Measurements from ENCODE around the gene CLDND2. TPM values are rescaled to one million over a fixed set of nuclear protein-coding genes. Genes with fewer than 3 reads are reported as not detected.
A peak's percentile ranks its signal among the peaks of the same experiment; 100 is the strongest.

The CLDND2 gene
- total RNA-seq, 2 experiments from 2014 or later, result 1.9 TPM; not detected in 1

DNA sequence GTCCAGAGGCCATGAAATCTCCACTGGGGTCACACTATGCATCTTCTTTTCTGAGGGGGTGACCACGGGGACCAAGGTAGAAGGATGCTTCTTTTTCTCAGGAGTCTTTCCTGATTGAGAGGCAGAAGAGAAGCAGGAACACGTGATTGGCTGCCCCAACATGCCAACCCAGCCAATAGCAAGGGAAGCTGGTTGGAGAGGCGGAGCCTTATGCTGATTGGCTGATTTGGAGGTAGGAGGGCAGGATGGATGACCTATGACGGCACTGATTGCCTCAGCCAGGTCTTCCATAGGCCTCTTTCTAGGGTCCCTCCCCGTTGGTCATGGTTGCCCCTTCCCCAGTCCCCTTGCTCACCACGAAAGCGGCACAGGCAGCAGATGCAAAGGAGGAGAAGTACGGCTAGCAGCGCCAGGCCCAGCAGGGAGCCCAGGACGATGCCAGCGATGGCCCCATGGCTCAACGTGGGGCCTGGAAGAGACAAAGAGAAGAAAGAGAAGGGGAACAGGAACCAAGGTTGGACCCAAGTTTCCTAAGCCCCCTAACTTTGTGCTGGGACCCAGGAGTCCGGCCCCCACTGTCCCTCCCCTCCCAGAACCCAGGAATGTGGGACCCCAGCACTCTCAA lies 34.9 kb downstream of the CLDND2 start:
- Histone ChIP-seq H4K20me1 (ENCODE audit: insufficient read depth, low read length) (no peaks in the 10 kb centered on the region), H3K4me1 (ENCODE audit: insufficient read depth, low read length, poor library complexity, severe bottlenecking) (peaks cover 4% of the 10 kb centered on the region), H3K4me2 (ENCODE audit: low read length) (no peak overlapping the region), H3K9me3 (ENCODE audit: low read length) (no peaks in the 10 kb centered on the region), H3K9me2 (ENCODE audit: insufficient read depth, low read length) (no peaks in the 10 kb centered on the region), H2AFZ (ENCODE audit: low read length) (peak overlapping the region; percentile 51; the same call in 1 of the 2 replicates), H3K27ac (ENCODE audit: low read depth, low read length, poor library complexity, severe bottlenecking) (no peak overlapping the region), H3K79me2 (ENCODE audit: insufficient read depth, low read depth, low read length) (no peaks in the 10 kb centered on the region), H3K36me3 (ENCODE audit: insufficient read depth, low read length) (no peaks in the 10 kb centered on the region), H3K4me3 (ENCODE audit: low read depth, low read length, poor library complexity, severe bottlenecking) (no peak overlapping the region)
- CTCF ChIA-PET (ENCODE audit: unreplicated experiment), result no interaction called here
- DNase-seq (ENCODE audit: low spot score), result peak; percentile 45
- BruUV-seq (replicated peaks), result no TSS peak
- TF ChIP-seq, protein P1, sequence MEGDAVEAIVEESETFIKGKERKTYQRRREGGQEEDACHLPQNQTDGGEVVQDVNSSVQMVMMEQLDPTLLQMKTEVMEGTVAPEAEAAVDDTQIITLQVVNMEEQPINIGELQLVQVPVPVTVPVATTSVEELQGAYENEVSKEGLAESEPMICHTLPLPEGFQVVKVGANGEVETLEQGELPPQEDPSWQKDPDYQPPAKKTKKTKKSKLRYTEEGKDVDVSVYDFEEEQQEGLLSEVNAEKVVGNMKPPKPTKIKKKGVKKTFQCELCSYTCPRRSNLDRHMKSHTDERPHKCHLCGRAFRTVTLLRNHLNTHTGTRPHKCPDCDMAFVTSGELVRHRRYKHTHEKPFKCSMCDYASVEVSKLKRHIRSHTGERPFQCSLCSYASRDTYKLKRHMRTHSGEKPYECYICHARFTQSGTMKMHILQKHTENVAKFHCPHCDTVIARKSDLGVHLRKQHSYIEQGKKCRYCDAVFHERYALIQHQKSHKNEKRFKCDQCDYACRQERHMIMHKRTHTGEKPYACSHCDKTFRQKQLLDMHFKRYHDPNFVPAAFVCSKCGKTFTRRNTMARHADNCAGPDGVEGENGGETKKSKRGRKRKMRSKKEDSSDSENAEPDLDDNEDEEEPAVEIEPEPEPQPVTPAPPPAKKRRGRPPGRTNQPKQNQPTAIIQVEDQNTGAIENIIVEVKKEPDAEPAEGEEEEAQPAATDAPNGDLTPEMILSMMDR (conservative IDR thresholded peaks at IDR 0.05; ENCODE audit: low read length), result no peak
- TF ChIP-seq EZH2phosphoT487 (IDR thresholded peaks at IDR 0.05; ENCODE audit: borderline replicate concordance, low read depth, low read length), result no peak
- intact Hi-C loops (cut with micrococcal nuclease; ENCODE audit: unreplicated experiment), result loop anchor here (10.0 kb wide), 1 partner anchor 321 kb away; no protein-coding TSS in a partner anchor
- POLR2A ChIA-PET, result no interaction called here

DNA sequence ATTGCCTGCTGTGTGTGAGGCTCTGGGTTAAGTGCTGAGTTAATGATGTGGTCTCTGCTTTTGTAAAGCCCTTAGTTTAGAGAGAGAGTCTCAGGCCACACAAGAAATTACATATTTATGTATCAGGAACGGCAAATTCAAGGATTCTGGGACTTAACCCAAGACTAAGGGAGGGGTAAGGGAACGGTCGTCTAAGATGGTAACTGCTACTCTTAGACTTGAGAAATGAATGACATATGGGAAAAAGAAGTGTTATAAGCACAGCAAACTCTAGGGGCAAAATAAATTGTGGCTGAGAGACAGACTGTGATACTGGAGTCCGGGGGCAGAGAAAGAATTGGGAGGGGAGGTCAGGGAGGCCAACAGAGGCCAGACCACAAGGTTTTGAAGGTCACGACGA lies 37.1 kb downstream of the CLDND2 start:
- Histone ChIP-seq H3K9me2 (ENCODE audit: insufficient read depth, low read length) (no peaks in the 10 kb centered on the region), H3K79me2 (ENCODE audit: insufficient read depth, low read depth, low read length) (no peaks in the 10 kb centered on the region), H3K4me2 (ENCODE audit: low read length) (no peak overlapping the region), H3K36me3 (ENCODE audit: insufficient read depth, low read length) (no peaks in the 10 kb centered on the region), H4K20me1 (ENCODE audit: insufficient read depth, low read length) (no peaks in the 10 kb centered on the region), H3K4me1 (ENCODE audit: insufficient read depth, low read length, poor library complexity, severe bottlenecking) (no peaks in the 10 kb centered on the region), H2AFZ (ENCODE audit: low read length) (no peak overlapping the region), H3K9me3 (ENCODE audit: low read length) (no peaks in the 10 kb centered on the region), H3K27ac (ENCODE audit: low read depth, low read length, poor library complexity, severe bottlenecking) (no peak overlapping the region), H3K4me3 (ENCODE audit: low read depth, low read length, poor library complexity, severe bottlenecking) (no peak overlapping the region)
- intact Hi-C loops (cut with micrococcal nuclease; ENCODE audit: unreplicated experiment), result loop anchor here (10.0 kb wide), 1 partner anchor 323 kb away; no protein-coding TSS in a partner anchor
- no peak for DNase-seq (ENCODE audit: low spot score)
- TF ChIP-seq EZH2phosphoT487 (IDR thresholded peaks at IDR 0.05; ENCODE audit: borderline replicate concordance, low read depth, low read length), result no peak
- TF ChIP-seq, protein P1 (conservative IDR thresholded peaks at IDR 0.05; ENCODE audit: low read length), result no peak
- no TSS peak for BruUV-seq (replicated peaks)
- ChIA-PET POLR2A (no interaction called here), CTCF (ENCODE audit: unreplicated experiment) (no interaction called here)

DNA sequence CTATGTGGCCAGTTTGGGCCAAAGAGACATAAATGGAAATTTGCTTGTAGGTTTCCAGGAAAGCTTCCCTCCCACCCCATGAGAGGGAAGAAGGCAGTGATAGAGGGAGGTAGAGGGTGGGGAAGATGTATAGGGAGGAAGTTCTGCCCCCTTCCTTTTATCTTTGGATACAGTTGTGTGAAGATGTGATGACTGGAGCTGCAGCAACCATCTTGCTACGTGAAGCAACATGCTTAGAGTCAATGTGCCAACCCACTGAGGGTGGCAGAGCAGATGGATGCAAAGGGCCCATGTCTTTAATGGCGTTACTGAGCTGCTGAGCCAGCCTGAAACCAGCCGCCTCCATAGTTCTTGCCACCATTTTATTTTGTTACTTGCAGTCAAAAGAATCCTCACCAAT lies 37.6 kb downstream of the CLDND2 start:
- Histone ChIP-seq H3K79me2 (ENCODE audit: insufficient read depth, low read depth, low read length) (no peaks in the 10 kb centered on the region), H3K9me3 (ENCODE audit: low read length) (no peaks in the 10 kb centered on the region), H4K20me1 (ENCODE audit: insufficient read depth, low read length) (no peaks in the 10 kb centered on the region), H3K4me3 (ENCODE audit: low read depth, low read length, poor library complexity, severe bottlenecking) (no peak overlapping the region), H3K9me2 (ENCODE audit: insufficient read depth, low read length) (no peaks in the 10 kb centered on the region), H3K4me1 (ENCODE audit: insufficient read depth, low read length, poor library complexity, severe bottlenecking) (no peaks in the 10 kb centered on the region), H2AFZ (ENCODE audit: low read length) (no peak overlapping the region), H3K36me3 (ENCODE audit: insufficient read depth, low read length) (no peaks in the 10 kb centered on the region), H3K27ac (ENCODE audit: low read depth, low read length, poor library complexity, severe bottlenecking) (no peak overlapping the region), H3K4me2 (ENCODE audit: low read length) (no peak overlapping the region)
- no TSS peak for BruUV-seq (replicated peaks)
- no peak for DNase-seq (ENCODE audit: low spot score)
- POLR2A ChIA-PET, result no interaction called here
- CTCF ChIA-PET (ENCODE audit: unreplicated experiment), result no interaction called here
- no peak for TF ChIP-seq EZH2phosphoT487 (IDR thresholded peaks at IDR 0.05; ENCODE audit: borderline replicate concordance, low read depth, low read length)
- TF ChIP-seq, protein P1 (conservative IDR thresholded peaks at IDR 0.05; ENCODE audit: low read length), result no peak
- intact Hi-C loops (cut with micrococcal nuclease; ENCODE audit: unreplicated experiment), result loop anchor here (10.0 kb wide), 1 partner anchor 324 kb away; no protein-coding TSS in a partner anchor
